GM19438 (cell line): ENCODE results near the gene FOXS1.

Source experiments
- ATAC-seq: cut with Tn5 transposase; IDR thresholded peaks from one replicate; pipeline ENCODE4 v1.9.1; 2021; ENCODE audit warnings: low read depth; ENCODE audit not compliant: unreplicated experiment

FOXS1 gene

GRCh38 chr20:31803552-31804291 is 41.7 kb downstream of the FOXS1 start:
- no peak for ATAC-seq

DNA sequence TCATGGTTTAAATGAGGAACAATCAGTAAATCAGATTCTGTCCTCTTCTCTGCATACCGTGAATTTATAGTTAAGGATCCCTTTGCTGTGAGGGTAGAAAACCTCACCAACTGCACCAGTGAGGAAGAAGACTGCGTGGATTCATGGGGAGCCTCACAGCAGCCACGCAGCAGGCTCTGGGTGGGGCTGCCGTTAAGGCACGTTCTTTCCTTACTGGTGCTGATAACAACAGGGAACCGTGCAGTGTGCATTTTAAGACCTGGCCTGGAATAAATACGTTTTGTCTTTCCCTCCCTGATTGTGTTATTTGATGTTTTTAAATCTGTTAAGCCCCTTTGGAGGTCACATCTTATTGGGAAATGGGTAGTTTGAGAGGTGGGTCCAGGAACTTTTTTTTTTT is 43.9 kb downstream of the FOXS1 start:
- no peak for ATAC-seq

DNA sequence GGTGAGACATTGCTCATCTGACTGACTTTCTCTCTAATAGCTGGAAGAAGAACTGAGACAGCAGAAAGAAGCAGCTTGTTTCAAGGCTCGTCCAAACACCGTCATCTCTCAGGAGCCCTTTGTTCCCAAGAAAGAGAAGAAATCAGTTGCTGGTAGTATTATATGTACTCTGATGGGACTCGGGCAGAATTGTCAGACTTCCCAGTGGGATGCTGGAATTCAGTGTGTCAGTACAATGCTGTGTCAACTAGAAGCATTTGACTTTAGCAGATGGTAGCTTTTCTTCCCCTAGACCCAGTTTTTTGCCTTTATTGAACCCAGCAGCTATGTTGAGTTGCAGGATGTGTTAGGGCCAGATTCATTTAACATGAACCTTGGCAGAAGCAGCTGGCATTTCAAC is 48.0 kb downstream of the FOXS1 start:
- ATAC-seq = no peak
